Raji (cell line): ENCODE data around the gene RUNX1.
A peak's percentile ranks its signal among the peaks of the same experiment; 100 is the strongest.

Experiments used
- POLR2A ChIP-seq: IDR thresholded peaks from 2 replicates; pipeline ENCODE4 v1.6.1; 2011; ENCODE audit warnings: low read depth, low read length, control low read depth; ENCODE audit not compliant: insufficient read depth

The RUNX1 gene

DNA sequence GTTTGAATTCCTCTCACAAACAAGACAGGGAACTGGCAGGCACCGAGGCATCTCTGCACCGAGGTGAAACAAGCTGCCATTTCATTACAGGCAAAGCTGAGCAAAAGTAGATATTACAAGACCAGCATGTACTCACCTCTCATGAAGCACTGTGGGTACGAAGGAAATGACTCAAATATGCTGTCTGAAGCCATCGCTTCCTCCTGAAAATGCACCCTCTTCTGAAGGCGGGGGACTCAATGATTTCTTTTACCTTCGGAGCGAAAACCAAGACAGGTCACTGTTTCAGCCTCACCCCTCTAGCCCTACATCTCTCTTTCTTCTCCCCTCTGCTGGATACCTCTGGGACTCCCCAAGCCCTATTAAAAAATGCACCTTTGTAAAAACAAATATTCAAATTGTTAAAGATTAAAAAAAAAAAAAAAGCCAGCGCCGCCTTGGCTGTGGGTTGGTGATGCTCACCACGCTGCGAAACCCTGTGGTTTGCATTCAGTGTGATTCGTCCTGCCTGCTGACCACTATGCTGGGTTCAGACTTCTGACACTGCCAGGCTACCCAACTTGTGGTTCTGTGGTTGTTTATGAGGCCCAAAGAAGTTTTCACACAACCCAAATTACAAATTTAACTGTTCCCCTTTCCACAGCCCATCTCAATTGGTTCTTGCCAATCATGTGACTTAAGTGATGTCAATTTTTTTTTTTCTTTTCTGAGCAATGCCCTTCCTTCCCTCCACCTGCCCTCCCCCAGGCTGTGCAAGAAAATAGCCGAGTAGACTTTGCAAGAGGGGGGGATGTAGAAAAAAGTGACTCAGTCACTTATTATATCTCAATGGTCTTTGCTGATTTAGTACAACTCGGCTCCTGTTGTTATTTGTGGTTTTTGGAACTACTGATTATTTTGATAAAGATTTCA is at the start of gene RUNX1:
Gene RUNX1 (minus strand): TSS at position 597 of the 912 bp plus-strand sequence.
- TF ChIP-seq POLR2A, result peak; percentile 76

DNA sequence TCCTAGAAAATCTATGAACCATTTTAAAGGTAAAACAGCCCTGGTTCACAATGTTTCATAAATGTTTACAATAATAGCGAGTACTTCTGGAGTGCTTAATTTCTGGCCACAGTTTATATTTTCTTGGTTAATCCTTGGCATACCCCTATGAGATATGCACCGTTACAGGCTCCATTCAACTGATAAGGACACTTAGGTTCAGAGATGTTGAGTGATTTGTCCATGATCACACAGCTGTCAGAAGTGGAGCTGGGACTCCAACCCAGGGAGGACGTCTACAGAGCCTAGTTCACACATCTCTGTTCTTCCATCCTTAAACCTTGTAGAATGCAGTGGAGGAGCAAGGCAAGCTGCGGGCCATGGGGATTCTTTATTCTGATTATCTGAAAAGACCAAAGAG is 48.4 kb upstream of the RUNX1 start:
- TF ChIP-seq POLR2A, result no peak

DNA sequence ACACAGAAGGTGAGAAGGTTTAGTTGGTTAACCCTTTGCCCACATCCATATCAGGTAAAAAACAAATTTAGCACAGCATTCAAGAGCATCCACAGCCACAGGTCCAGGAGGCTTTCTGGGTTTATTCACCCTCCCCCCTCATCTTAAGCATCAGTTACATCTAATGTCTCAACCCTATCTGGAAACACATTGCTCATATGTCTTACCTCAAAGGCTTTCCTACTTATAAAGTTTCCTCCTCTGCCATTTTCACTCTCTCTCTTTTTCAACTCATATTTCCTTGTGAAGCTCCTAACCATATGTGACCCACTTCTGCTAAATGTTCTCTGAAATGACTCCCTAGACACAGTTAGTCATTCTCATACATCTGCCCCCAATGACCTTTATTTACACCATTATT is 47.9 kb upstream of the RUNX1 start:
- TF ChIP-seq POLR2A, result no peak

DNA sequence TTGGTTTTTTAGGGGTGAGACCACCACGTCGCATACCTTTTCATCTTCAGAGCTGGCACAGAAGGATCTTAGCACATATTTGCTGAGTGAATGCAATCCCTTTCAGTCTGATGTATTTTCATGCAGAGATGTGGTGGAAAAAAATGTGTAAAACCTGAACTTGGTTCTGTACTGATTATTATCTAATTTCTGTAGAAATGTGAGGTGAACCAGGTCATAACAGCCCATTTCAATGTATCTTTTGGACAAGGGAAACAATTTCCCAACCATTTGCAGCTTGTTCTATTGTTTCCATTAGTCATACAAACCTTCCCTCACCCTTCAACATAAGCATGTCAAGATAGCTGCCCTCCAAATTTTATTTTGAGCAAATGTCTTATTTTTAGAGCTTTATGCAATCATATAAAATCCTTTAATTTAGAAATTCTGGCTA is 46.8 kb upstream of the RUNX1 start:
- no peak for TF ChIP-seq POLR2A

DNA sequence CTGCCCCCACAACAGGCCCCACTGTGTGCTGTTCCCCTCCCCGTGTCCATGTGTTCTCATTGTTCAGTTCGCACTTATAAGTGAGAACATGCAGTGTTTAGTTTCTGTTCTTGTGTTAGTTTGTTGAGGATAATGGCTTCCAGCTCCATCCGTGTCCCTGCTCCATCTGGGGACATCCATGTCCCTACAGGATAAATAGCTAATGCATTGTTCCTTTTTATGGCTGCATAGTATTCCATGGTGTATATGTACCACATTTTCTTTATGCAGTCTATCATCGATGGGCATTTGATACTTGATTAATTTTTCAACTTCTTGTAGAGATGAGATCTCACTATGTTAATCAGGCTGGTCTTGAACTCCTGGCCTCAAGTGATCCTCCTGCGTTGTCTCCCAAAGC is 44.4 kb upstream of the RUNX1 start:
- no peak for TF ChIP-seq POLR2A

DNA sequence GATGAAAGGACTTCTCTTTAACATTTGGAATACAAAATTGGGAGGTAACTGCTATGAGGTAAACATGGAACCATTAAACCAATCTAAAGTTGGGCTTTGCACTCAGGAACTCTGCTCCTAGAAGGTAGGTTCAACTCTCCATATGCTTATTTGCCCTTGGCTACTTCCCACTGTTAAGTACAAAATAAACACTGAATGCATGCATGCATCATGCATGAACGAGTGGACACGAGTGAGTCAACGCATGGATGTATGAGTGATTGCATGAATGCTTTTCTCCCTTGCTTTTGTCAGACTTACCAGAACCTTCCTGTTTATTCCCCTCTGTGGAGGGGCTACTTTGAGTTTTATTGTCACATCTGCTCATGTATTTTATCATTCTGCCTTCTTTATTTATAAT is 42.4 kb upstream of the RUNX1 start:
- TF ChIP-seq POLR2A, result no peak

DNA sequence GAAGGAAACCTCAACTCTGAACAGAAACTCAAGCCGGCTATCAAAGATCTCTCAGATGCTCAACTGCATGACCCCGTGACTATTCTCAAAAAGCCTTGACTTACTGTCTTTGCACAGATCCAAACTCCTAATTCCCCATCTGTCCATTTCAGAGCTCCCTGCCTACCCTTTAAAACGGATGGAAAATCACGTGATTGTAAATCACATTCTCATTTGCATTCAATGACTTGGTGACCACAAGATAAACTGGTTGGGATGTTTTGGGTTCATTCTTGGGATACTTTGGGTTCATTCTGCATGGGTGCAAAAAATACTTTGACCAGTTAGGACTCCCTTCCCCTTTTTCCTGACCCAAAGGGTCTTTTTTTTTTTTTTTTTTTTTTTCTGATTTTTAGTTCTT is 41.3 kb upstream of the RUNX1 start:
- TF ChIP-seq POLR2A, result no peak

DNA sequence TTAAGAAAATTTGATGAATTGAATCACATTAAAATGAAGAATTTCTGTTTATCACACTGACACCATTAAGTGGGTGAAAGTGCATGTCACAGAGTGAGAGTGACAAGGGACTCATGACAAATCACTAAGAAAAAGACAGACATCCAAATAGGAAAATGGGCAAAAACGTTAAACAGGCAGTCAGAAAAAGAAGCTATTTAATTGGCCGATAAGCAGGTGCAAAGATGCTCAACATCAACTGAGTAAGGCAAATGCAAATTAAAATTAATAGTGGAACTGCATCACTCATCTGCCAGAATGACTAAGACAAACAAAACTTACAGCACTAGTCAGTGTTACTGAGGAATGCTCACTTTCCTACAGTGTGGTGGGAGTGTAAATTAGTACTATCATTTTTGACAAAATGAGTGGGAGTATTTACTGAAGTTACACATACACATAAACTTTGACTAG is 39.2 kb upstream of the RUNX1 start:
- no peak for TF ChIP-seq POLR2A

DNA sequence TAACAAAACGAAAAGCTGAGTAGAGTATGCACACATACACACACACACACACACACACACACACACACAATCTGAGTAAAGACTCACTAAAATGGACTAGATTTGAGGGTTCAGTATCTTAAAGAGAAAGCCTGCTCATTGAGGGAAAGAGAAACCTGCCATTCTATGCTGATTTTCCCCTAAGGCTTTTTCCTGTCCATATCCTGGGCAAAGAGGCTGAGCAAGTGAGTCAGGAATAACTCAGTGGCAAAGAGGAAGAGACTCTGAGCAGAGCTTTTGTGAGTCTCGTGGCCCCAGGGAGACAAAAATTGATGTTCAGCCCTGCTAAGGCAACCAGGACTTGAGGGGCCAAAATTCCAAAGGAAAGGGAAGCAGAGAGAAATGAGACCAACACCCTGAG is 37.3 kb upstream of the RUNX1 start:
- TF ChIP-seq POLR2A, result no peak

DNA sequence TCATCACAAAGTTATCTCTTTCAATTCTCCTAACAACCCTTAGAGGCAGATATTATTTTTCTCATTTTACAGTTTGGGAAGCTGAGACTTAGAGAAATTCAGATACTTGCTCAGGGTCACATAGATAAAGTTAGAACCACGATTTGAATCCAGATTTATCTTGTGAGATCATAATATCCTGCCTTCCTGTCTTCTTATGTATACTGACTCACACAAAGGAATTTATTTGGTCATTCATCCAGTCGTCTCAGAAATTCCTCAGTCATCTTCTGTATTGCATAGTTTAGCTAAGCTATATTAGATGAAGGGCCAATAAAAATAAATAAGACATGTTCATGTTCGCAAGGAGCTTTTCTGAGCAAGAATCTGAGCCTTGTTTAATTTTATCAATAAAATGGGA is 35.8 kb upstream of the RUNX1 start:
- TF ChIP-seq POLR2A, result no peak

DNA sequence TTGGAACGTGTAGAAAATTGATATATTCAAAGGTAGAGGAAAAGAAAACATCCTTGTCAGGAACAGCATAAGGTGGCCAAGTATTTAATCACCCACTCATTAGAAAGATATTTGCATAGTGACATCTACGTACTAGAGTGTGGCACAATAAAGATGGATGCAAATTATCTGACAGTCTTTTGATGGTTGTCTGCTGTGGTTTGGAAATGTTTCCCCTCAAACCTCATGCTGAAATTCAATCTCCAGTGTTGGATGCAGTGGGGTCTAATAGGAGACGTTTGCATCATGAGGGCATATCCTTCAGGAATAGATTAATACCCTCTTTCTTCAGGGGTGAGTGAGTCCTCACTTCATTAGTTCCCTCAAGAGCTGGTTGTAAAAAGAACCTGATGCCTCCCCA is 34.1 kb upstream of the RUNX1 start:
- TF ChIP-seq POLR2A, result no peak

DNA sequence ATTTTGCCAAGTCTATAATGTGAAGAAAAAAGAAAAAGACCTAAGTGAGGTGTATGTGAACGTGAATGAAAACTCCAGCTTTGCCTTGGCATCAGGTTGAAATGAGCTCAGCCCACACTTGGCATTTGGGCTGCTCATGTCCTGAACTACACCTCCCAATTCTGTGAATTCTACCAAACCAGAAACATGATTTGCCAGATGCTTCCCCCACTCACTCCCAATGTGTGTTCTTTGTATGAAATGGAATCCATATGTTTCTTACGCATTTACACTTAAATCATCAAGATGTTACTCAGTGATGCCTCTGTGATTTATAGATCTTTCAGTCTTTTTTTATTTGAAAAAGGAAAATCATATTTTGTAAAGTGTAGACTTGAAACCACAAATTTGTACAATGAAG is 32.8 kb upstream of the RUNX1 start:
- no peak for TF ChIP-seq POLR2A

DNA sequence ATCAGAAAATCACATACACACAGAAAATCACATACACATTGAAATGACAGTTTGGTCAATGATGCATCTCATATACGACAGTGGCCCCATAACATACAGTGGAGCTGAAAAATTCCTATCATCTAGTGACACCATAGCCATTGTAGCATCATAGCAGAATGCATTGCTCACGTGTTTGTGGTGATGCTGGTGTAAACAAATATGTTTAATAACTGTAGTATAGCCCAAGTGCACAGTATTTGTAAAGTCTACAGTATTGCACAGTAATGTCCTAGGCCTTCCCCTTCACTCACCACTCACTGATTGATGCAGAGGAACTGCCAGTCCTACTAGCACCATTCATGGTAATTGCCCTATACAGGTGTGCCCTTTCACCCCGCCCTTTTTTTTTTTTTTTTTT is 30.1 kb upstream of the RUNX1 start:
- no peak for TF ChIP-seq POLR2A

DNA sequence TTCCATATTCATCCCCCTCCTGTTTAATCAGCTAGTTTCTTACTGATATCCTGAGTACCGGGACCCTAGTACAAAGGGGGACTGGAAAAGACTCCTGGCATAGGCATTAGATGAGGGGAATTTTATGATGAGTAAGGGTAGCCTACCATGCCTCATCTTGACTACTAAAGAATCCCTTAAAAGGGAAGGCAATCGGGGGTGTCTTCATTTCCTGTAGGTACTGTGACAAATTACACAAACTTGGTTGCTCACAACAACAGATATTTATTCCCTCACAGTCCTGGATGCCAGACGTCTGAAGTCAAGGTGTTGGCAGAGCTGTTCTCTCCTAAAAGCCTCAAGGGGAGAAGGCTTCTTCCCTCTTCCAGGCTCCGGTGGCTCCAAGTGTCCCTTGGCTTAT is 28.9 kb upstream of the RUNX1 start:
- no peak for TF ChIP-seq POLR2A

DNA sequence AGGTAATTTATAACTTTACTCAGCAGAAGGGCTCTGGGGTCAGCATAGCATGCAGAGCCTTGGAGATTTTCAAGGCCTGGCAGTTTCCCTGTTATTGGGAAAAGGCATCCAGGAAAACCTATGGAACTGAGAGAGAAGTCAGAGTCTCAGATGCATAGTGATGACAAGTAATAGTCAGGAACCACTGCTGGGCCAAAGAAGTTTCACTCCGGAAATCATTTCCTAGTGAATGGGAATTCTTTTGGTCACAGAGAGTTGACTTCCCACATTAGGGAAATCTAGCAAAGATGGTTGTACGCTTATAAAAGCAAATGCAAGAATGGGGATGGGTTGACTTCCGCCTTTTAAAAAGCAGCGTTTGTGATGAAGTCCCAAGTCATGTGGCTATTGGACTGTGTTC is 28.4 kb upstream of the RUNX1 start:
- TF ChIP-seq POLR2A, result no peak

DNA sequence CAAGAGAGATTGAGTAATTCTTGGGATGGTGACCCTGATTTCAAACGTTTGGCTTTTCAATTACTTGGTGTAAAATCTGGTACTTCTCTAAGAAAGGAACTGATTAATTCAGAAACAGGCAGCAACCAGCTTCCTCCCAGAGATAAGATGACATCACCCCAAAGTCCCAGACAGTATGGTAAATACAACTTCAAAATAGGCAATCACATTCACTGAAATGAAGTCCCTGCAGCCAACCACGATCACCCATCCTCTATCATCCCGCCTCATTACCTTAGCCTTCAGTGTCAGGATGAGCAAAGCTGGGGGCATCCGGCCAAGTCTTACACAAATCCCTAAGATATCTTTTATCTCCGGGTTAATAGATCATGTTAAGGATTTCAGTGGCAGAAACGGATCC is 26.4 kb upstream of the RUNX1 start:
- TF ChIP-seq POLR2A, result no peak

DNA sequence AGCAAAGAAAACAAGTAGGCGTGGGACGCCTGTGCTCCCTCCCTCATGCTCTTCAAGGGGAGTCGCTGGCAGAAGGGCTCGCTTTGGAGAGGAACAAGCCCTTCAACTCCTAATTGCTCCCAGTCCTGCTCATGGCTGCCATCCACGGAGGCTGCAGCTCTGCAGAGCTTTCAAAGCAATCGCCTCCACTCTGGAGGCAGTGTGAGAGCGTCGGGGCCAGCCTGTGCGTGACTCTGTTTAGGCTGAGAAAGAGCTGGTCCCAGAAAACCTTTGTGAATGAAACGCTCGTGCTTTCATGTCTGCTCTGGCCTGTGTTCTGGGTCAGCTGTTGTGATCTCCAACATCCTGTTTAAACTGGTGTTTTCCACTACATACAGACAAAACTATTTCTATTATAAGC is 23.9 kb upstream of the RUNX1 start:
- no peak for TF ChIP-seq POLR2A
